ENCODE data around the gene SDK1.

DNA sequence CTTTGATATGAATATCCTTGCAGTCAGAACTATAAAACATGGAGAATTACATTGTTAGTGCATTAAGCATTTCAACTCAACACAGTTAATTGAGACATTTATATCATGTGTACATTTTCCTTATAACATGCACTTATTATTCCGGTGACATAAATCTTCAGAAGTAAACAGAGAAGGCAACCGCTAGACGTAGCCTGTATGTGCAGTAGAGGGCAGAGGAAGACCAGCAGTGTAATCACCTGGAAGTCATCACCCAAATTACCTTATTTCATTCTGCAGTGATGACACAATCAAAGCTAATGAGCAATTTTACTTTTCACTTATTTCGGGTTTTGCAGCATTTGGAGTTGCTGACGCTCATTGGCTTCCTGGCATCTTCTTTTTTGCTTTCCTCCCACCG lies 394.6 kb downstream of the SDK1 start:
- TF ChIP-seq SUZ12 (IDR thresholded peaks at IDR 0.05) = no peak
- TF ChIP-seq SP1 (IDR thresholded peaks at IDR 0.05) = no peak
- TF ChIP-seq FOXA1 (IDR thresholded peaks at IDR 0.05) = no peak
- TF ChIP-seq TARDBP (IDR thresholded peaks at IDR 0.05) = no peak
- TF ChIP-seq FOXK2 (IDR thresholded peaks at IDR 0.05) = no peak
- TF ChIP-seq ZNF384 (IDR thresholded peaks at IDR 0.05) = no peak
